Activated CD4-positive, alpha-beta T cell treated with anti-CD3 and anti-CD28 coated beads, Interleukin-2, amount 50 U/mL, for 48 hours (primary cell): ENCODE data around the gene NDST1.
A peak's percentile ranks its signal among the peaks of the same experiment; 100 is the strongest.
"Not testable (repeated sequence)": the region's sequence is repeated elsewhere in the genome, so short reads cannot be mapped to it uniquely, and the experiment has no call there.

Experiments used
- DNase-seq, 2 experiments: peaks; one replicate each; pipeline ENCODE4 v3.0.0-alpha.2; 2020

NDST1 gene

GRCh38 chr5:150507474-150508276 is at the start of gene NDST1:
Gene NDST1, plus strand, starts transcription at chr5:150508131. Its CDS starts 13,124 bp downstream, at chr5:150521255.
- DNase-seq: no peak

- DNase-seq: peak; percentile 92 to 94
These were observed 49.0 kb upstream of the NDST1 start for GRCh38 chr5:150458802-150459557.

GRCh38 chr5:150460781-150461180 is 47.1 kb upstream of the NDST1 start:
- no peak for DNase-seq

GRCh38 chr5:150461231-150461630 is 46.7 kb upstream of the NDST1 start:
- DNase-seq: no peak

- DNase-seq: no peak
These were observed 43.3 kb upstream of the NDST1 start for GRCh38 chr5:150464554-150465012.

- DNase-seq: no peak
These were observed 42.0 kb upstream of the NDST1 start for GRCh38 chr5:150465927-150466326.

- DNase-seq: no peak
These were observed 39.7 kb upstream of the NDST1 start for GRCh38 chr5:150468206-150468605.

- no peak for DNase-seq
These were observed 38.0 kb upstream of the NDST1 start for GRCh38 chr5:150469718-150470469.

- DNase-seq: no peak
These were observed 34.1 kb upstream of the NDST1 start for GRCh38 chr5:150473673-150474358.

GRCh38 chr5:150476568-150476967 is 31.4 kb upstream of the NDST1 start:
- DNase-seq: not testable (repeated sequence)

GRCh38 chr5:150479416-150479815 is 28.5 kb upstream of the NDST1 start:
- DNase-seq: no peak

- DNase-seq: no peak
These were observed 26.3 kb upstream of the NDST1 start for GRCh38 chr5:150481708-150481965.

- DNase-seq: no peak
These were observed 25.9 kb upstream of the NDST1 start for GRCh38 chr5:150481972-150482406.

GRCh38 chr5:150484964-150485692 is 22.8 kb upstream of the NDST1 start:
- no peak for DNase-seq

- DNase-seq: peak; percentile 33 to 40
These were observed 22.1 kb upstream of the NDST1 start for GRCh38 chr5:150485693-150486401.

- peak; percentile 33 to 45 for DNase-seq
These were observed 21.3 kb upstream of the NDST1 start for GRCh38 chr5:150486402-150487198.

- DNase-seq: no peak
These were observed 20.5 kb upstream of the NDST1 start for GRCh38 chr5:150487199-150488061.

GRCh38 chr5:150488519-150489359 is 19.2 kb upstream of the NDST1 start:
- DNase-seq: no peak
